Stimulated activated CD4-positive, alpha-beta T cell treated with anti-CD3 and anti-CD28 coated beads, TNF-alpha, amount 100 ng/mL, for 48 hours (primary cell): Measurements from ENCODE around the gene COL5A1.

ENCODE experiments used
- DNase-seq, 3 donors: peaks; one replicate each; pipeline ENCODE4 v3.0.0-alpha.2; 2020; ENCODE audit warnings: low read depth in 3 of 3

Gene COL5A1

DNA sequence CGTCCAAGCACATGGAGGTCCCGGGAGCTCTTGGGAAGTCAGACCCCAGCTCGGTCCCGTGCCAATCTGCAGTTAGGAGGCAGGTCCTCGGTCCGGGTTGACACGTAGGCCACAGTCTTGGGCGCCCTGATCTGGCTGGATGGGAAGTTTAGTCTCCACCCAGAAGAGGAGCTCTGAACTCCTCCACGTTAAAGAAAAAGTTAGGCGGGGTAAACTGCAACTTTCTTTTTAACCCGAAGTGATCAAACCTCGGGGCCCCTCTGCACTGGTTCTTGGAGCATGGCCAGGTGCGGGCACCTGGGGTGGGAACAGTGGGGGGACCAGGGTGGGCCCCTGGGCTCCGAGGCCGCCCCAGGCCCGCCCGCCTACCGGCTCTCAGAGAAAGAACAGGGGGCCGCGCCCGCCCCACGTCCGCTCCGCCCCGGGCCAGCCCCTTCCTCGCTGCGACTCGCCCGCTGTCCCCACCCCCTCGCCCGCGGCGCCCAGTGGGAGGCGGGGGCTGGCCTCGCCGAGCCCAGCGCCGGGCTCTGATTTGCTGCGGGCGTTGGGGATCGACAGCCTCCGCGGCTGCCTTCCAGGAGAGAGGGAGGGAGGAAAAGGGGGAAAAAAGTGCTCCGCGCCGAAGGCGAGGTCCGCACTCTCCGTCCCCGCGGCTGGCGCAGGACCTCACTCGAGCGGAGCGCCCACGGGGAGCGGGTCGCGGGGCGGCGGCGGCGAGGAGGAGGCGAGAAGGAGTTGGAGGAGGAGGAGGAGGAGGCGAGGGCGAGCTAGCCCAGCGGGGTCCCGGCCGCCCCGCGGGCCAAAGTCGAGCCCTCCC is at the start of gene COL5A1:
Gene COL5A1 (plus strand): TSS at position 631 of the 817 bp plus-strand sequence. CDS start 385 bp downstream, outside the sequence.
- DNase-seq: peak in 1 of 3 donors; percentile 17

DNA sequence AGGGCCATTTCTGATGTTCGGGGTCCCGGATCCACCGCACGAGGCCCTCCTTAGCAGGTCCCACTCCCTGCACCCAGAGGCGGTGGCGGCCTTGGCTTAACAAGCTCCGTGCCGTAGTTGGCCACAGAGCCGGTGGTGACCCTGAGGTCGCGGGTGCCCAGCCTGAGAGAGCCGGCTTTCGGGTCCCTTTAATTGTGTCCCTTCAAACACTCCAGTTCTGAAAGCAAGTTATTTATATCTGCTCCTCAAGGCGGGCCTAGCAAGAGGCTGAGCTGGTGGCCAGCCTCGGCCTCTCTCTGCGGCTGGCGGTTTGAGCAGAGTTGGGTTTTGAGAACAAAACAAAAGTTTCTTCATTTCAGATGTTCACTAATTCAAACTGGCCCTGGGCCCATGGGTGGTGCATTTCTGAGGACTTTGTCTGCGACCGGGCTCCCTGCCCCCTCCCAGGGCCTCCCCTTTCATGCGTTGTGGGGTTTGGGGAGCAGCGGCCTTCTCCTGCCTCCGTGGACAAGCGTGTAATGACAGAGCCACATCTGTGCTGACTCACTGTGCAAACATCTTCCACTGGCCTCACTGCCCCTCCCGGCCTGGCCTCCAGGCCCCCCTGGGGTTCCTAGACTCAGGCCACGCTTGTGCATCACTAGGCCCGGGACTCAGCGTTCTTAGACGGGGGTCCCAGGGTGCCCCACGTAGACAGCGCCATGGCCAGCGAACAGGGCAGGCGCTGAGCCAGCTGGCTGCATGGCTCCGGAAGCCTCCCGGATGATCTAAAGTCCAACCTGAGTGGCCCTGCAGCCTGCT is 49.4 kb upstream of the COL5A1 start:
- DNase-seq: no peak

DNA sequence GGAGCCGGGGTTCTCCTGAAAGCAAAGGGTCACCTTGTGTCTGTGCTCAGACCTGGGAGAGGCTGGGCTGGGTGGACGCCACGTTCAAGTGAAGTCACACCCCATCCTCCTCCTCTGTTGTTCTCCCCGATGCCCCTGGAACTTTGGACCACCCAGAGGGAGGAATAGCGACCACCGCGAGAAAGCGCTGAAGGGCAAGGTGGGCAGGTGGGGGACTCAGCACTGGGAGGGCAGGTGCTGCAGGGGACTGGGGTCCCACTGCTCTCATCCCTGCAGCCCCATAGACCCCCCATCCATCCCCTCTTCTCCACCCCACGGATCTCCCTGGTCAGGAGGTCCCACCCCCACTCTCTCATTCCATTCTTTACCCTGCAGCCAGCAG is 48.8 kb upstream of the COL5A1 start:
- DNase-seq: no peak

DNA sequence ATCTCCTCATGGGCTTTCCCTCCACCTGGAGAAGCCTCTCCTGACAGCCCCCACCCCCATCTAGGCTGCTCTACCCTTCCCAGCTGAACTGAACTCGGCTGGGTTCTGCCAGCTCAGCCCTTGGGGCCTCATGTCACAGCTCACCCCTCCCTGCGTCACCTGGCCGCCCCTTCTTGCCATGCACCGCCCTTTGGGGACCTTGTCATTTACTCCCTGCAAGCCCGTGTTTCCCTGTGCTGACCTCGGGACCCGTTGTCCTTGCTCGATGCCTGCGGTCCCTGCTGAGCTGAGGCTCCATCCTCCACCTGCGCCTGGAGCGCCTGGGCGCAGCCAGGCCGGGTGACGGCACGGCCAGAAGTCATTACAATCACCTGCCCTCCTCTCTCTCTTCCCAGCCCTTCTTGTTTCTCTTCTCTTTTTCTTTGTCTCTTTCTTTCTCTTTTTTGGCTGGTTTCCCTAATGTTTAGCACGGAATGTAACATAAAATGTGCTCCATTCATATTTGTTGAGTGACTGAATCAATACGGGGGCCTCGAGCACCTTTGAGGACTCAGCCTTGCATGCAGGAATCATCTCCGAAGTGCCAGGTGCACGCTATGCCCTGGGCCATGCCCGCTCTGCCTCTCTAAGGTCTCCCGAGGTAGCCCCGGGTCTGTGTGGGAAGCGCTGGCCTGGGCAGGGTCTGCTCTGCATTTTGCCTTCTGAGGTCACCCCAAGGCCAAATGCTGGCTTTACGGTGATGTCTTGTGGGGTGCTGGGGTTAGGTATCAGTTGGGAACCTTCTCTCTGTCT is 48.1 kb upstream of the COL5A1 start:
- DNase-seq: no peak

DNA sequence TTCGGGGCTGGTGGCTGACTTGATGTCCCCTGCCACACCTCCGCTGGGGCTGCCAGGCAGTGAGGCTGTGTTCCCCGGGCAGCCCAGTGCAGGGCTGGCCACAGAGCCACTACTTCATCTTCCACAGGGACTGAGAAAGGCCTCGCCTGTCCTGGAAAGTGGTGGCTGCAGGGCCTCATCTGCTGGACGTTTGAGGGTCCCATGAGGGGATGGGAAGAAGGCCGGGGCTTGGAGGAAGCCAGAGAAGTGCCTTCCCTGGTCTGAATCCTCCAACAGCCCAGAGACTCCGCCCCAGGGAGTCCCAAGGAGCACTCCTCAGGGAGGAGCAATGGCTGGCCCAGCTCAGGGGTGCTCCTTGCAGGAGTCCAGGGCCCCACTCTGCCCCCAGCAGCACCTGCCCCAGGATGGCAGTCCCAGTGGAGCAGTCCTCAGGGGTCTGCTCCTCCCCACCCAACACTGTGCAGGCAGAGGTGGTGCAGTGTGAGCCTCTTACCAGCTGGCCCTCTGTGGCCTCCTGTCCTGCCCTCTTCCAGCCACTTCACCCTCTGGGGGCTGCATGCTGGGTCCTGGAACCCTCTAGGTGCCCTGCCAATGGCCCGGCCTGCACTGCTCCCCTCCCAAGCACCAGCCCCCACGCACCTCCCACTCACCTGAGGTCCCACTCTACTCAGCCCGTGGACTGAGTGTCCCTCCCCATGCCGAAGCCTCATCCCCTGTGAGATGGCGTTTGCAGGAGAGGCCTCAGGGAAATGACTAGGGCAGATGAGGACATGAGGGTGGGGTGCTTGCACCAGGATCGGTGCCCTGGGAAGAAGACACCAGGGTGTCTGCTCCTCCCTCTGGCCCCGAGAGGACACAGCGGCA is 47.3 kb upstream of the COL5A1 start:
- no peak for DNase-seq

DNA sequence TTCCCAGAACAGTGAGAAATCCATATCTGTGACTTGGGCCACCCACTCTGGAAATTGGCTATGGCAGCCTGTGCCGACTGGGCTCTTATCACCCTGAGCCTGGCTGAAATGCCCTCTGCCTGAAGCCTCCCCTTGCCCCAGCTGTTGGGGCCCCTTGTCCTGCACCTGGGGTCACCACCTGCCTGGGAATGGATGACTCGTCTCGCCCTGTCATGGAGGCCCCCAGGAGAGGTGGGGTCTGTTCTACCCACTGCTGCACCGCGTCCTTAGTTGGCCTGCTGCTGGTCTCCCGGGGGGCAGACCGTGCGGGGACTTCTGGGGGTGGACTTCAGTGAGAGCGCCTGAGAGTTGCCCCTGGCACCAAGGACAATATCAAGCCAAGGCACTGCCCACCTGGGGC is 46.6 kb upstream of the COL5A1 start:
- no peak for DNase-seq

GRCh38 chr9:134597041-134597913 is 44.3 kb upstream of the COL5A1 start:
- DNase-seq: no peak

DNA sequence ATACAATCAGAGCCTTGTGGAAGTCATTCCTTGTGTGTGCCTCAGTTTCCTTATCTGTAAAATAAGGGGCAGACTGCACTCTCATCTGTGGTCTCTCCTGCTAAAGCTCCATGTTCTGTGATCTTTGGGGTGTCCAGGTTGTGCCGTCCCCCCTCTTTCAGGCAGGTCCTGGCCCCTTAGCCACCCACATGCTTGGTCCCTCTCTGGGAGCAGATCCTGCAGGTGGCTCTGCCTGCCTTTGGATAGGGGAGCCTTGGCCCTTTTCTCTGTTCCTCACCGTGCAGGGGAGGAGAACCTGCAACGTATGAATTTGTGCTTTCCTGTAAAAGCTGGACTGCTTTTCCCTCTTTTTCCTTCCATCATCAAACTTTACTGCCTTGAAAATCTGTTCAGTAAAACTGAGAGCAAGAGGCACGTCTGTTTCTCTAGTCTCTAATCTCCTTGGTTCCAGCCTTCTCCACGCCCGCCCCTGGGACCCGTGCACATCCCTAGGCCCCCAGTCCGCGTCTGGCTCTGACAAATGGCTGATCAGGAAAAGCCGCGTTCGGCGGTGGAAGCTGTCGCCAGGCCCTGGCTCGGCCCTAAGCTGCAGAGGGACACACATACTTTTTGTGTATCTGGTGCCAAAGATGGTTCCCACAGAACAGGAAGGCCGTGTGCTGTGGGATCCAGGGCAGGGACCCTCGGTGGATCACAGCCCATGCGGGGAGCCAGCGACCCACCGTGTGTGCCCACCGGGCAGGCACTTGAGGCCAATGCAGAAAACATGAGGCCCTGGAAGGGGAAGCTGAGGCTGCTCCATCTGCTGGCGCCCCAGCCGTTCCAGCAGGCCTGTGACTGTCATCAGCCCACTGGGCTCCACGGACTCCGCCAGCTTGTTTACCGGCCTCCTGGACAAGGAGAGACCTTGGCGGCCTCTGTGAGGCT is 43.4 kb upstream of the COL5A1 start:
- no peak for DNase-seq

- no peak for DNase-seq
These were observed 42.7 kb upstream of the COL5A1 start for GRCh38 chr9:134598884-134599245.

- DNase-seq: no peak
These were observed 41.2 kb upstream of the COL5A1 start for GRCh38 chr9:134600371-134600770.

DNA sequence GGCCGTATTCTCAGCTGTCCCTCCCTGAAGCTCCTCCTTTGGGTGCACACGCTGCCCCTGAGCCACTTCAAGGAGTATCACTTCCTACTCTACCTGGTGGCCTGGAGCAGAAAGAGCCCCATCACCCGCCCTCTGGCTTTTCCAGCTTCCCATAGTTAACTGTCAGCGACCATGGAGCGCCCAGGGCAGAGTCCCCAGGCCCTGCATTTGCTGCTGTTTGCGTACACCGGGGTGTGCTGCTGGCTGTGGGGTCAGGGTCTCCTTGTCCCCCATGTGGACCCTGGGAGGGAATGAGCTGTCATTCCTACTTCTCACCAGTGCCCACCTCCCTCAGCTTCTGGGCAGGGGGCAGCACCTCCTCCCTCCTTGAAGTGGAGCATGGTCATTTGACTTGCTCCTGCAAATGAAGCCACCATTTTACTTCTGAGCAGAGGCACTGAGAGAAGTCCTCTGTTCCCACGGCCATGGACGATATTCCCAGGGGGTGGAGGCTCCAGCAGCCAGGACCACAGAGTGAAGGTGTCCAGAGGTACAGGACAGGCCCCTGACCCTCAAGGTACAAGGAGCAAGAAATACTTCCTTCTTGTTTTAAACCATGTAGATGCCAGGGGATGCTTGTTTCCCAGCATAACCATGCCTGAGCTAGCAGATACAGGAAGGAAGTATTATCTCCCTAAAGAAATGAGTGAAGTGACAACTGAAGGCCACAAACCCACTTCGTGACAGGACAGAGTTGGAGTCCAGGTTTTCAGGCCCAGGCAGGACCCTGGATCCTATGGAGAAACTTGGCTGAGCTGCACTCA is 40.6 kb upstream of the COL5A1 start:
- DNase-seq: no peak

GRCh38 chr9:134601764-134602163 is 39.8 kb upstream of the COL5A1 start:
- no peak for DNase-seq

GRCh38 chr9:134602547-134603362 is 38.8 kb upstream of the COL5A1 start:
- DNase-seq: no peak

DNA sequence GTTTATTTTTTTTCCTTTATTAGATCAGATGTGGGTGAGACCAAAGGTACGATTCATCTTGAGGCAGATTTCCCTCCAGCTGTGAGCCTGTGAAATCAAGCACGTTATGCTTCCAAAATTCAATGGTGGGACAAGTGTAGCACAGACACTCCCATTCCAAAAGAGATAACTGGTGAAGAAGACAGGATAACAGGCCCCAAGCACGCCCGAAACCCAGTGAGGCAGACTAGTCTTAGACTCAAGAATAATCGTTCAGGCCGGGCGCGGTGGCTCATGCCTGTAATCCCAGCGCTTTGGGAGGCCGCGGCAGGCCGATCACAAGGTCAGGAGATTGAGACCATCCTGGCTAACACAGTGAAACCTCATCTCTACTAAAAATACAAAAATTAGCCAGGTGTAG is 36.8 kb upstream of the COL5A1 start:
- no peak for DNase-seq

DNA sequence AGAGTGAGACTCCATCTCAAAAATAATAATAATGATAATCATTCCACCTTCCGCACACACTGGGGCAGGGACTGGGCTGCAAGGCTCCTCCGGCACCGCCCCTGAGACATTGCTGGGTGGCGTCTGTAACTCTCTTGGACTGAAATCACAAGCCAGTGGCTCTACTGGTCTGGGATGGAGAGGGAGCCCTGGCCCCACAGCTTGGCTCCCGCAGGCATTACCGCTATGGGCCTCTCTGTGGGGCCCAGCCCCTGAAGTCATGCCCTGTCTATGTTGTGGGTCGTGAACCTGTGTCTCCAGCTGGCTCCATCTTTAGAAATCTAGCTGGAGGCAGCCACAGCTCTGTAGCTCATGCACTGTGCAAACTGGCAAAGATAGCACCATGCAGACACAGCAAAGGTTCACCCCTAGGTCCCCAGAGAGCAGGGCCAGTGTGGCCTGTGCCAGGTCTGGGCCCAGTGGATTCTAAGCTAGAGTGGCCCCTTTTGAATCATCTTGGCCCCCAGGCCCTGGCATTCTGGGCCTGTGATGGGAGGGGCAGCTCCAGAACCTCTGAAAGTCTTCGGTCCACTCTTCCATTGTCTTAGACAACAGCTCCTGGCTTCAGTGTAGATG is 36.1 kb upstream of the COL5A1 start:
- no peak for DNase-seq

DNA sequence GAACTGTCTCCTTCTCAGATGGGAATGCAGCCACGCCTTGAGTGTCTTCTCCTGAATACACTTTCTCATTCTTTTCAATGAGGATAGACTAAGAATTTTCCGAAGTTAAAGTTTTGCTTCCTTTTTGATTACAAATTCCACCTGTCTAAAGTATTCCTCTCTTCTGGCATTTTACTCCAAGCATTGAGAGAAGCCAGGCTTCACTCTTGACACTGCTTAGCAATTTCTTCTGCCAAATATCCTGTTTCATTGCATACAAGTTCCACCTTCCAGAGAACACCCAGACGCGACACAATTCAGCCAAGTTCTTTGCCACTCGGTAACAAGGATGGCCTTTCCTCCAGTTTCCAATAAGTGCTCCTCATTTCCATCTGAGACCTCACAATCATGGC is 35.6 kb upstream of the COL5A1 start:
- no peak for DNase-seq
